Eye (tissue), 1 donor: ENCODE results near the gene ZFAND3.

Source experiments
- DNase-seq: peaks from one replicate; pipeline ENCODE4 v3.0.0-alpha.2; 2015

Gene ZFAND3

DNA sequence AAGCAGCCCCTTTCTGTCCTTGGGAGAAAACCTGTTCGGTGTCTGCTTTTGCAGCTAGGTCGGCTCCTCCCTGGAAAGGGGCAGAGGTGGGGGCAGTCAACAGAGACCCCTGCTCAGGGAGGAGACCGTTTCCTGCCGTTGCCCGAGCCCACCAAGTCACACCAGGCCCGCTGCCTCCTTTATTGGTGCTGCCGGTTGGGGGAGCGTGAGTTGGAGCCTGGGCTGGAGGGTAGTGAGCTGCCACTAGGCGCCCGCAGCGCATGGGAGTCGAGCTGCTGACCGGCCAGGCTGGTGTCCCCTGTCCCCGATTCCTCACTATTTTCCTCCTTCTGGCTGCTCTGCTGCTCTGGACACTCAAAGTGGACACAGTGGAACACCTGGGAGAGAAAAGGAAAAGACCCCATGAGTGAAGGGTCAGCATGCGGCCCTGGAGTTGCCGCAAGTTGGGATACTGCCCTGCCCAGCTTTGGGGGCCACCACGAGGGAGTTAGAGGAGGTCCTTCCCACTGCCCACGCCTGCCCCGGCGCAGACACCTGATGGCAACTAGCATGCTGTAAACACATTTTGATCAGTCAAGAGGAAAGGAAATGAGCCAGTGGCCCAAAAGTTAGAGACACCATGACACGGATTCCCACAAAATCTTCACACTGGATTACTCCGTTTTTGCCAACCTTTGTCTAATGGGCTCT is 355.4 kb downstream of the ZFAND3 start:
- DNase-seq: no peak

- DNase-seq: no peak
These were observed 356.3 kb downstream of the ZFAND3 start for GRCh38 chr6:38175786-38176185.

DNA sequence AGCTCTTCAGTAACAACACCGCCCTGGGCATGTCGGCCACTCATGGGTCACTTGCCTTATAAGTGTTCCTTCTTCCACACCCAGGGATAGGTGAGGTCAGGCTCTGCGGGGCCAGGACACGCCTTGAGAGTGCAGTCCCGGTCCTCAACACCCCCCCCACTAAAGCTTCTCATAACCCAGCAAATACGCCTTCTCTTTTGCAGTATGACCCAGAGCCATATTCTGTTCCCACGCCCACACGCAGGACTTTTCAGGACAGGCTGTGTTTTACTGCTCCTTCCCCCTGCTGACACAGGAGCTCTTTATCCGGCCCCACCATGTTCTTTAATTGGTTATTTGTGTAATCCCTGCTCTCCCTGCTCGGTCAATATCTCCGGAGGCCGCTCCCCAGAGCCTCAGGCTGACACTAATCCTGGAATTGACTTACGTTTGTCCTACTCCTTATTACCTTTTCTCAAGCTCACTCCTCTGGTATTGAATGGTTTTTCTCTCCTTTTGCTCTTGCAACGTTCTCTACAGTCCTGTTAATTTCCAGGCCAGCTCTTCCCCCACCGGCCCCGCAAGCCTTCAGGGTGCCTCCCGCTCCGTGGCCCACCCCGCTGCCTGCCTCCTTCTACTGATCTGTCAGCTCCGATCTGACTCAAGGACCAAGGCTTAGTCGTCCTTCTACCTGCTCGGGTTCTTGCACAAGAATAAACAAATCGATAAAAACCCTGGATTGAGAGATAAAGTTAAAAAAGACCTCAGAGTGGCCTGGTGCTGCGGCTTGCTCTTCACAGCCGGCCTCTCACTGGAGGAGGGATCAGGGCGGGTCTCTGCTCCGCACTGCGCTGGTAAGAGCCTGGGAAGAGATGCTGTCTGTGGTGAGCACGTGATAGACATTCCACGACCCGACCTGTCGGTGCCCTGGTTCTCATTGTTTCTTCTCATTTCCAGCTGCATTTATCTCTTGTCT is 357.5 kb downstream of the ZFAND3 start:
- DNase-seq: peak; percentile 87

DNA sequence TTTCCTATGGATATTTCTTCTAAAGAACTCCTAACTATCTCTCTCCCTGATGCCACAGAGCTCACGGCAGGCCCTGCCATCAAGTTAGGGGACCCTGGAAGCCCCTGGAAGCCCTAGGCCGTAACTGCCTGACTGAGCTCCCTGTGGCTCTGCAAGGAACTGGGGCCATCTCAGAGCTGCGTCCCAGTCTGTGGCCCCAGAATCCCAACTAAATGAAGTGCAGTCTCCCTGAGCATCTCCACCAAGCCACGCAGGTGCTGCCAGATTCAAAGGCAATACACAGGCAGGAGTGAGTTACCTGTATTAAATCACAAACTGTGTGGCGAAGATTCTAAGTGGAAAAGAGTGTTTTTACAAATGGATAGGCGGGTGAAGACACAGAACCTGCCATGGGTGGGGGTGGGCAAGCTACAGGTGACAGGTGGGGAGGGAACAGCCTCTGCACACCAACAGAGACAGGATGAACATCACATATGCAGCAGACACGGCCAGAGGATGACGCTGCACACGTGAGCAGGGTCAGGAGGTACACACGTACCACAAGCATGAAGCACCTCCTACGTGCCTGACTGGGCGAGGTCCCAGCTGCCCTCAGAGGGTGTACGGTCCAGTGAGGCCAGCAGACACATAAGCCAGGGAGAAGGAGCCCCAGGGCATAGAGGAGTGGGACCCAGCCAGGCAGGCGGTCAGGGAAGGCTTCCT is 358.5 kb downstream of the ZFAND3 start:
- DNase-seq: no peak

GRCh38 chr6:38178584-38178886 is 359.0 kb downstream of the ZFAND3 start:
- DNase-seq: no peak

- no peak for DNase-seq
These were observed 359.8 kb downstream of the ZFAND3 start for GRCh38 chr6:38179300-38179699.

GRCh38 chr6:38179794-38180430 is 360.4 kb downstream of the ZFAND3 start:
- no peak for DNase-seq

DNA sequence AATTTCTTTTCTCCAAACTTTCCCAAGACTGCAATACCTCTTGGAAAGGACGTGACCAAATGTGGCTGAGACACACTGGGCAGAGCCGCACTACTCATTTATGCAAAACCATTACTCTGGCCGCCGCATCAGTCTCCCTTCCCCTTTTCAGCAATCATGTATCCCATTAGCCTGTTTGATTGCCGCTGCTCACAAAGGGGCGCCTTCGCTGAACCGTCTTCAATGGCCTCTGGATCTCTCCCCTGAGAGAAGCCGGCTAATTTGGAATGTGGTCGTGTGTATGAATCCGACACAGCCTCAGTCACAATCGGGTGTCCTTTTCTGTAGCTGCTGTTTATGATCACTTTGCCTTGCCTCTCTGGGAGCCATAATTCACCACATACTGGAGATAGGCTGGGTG is 361.1 kb downstream of the ZFAND3 start:
- DNase-seq: peak; percentile 67

DNA sequence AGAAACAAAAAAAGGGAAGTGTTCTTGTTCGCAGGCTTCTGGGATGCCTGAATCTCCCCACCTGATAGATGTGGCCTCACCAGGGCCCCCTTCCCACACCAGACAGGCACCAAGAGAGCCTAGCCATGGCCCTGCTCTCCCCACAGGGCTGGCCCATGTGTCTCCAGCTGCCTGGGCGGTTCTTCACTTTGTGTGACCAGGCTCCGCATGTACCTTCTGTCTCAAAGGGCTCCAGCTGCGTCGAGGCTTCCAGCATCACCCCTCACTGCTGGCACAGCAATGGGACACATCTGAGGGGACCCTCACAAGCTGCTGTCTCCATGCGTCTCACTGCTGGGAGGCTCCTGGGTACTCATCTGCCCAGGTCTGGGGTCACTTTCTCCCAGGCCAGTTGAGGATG is 362.9 kb downstream of the ZFAND3 start:
- no peak for DNase-seq

DNA sequence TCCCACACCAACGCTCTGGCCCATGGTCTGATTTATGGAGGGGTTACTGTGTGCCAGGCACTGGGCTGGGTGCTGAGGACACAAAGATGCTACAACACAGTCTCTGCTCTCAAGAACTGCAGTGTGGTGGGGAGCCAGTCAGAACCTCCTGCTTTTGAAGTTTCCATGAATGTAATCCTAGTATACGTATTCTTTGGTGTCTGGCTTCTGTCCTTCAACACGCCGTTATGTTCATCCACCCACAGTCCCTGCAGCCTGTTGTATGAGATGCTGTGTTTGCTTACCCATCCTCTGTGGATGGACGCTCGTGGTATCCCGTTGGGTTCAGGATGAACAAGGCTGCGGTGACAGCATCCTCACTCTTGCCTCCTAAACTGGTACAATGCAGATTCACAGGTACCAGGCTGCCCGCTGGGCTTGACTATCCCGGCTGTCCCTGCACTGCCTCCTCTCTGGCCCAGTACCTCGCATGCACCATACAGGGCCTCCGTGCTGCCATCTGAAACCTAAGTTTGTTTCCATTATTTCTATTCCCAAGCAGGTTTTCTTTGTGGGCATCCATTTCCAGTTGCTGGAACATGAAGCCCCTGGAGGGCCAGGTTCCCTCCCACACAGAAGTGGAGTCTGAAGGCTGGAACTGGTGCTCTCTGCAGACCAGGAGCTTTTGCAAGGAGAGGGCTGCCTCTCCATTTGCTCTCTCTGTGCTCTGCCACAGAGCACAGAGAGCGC is 364.5 kb downstream of the ZFAND3 start:
- DNase-seq: no peak

GRCh38 chr6:38184585-38185080 is 365.1 kb downstream of the ZFAND3 start:
- no peak for DNase-seq

- no peak for DNase-seq
These were observed 365.7 kb downstream of the ZFAND3 start for GRCh38 chr6:38185244-38185643.

GRCh38 chr6:38185752-38186151 is 366.2 kb downstream of the ZFAND3 start:
- no peak for DNase-seq

- DNase-seq: peak; percentile 59
These were observed 367.8 kb downstream of the ZFAND3 start for GRCh38 chr6:38187325-38187724.

DNA sequence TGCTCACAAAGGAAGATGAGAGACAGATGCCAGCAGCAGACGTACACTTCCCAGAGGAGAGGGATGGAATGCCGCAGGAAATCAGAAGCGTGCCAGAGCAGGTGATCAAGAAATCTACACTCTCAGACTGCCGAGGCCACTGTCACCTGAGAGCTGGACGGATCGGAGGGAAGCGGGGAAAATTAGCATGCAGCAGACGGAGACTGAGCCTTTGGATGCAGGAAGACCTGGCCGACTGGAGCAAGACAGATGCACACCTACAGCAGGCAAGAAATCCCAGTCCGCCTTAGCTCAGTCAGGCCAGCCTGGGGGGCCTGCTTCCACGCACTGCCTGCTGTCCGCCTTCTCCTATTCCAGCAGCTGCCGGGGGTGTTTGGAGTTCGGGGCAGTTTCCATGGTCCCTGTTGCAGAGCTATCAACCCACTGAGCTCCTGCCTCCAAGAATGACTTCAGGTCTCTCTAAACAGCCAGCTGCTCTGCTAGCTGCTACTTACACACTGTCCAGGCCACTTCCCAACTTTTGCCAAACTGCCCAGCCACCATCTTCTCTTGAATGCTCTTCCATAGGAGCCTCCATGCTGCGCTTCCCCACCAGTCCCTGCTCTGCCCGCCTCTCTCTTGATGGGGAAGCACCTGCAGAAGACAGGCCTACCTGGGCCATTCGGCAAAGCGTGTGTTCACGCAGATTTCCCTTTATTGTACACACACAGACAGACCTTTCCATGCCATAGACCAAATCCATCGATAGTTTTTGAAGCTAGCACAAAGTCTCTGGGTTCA is 368.5 kb downstream of the ZFAND3 start:
- no peak for DNase-seq

DNA sequence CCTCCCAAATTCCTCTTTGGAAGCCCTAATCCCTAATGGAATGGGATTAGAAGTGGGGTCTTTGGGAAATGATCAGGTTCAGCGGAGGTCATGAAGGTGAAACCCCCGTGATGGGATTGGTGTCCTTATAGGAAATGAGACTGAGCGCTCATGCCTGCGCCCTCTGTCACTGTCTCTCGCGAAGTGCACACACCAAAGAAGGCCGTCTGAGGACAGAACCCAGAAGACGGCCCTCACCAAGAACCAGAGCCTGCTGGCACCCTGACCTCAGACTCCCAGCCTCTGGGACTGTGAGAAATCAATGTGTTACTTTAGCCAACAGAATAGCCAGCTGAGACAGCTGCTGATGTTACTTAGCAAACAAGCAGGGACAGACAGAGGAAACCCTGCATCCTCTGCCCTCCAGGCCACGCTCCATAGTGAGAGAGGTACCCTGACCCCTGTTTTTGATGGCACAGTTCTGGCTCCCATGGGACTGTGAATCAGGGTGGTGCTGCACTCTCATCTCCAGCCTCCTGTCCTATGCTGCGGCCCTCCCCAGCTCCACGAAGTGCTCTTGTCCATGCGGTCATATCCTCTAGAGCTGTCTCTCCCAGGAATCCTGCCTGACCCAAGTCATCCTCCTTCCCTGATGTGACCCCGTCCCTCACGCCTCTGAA is 369.3 kb downstream of the ZFAND3 start:
- no peak for DNase-seq

- DNase-seq: no peak
These were observed 371.9 kb downstream of the ZFAND3 start for GRCh38 chr6:38191418-38191817.

- DNase-seq: no peak
These were observed 372.5 kb downstream of the ZFAND3 start for GRCh38 chr6:38192011-38192410.

DNA sequence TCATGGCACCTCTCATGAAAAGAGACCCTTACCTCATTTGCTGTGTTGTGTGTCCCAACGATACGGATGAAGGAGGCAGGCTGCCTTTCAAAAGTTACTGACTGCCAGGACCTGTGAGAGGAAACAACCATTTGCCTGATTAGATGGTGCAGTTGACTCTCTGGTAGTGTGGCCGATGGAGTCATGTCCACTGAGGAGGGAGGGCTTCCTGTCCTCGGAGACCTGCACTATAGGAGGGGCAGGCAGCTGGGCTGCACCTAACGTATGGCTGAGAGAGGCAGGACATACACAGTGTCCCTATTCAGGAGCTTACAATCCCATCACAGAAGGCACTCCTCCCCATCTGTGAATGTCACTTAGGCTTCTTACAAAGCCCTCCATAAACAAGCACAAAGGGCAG is 373.0 kb downstream of the ZFAND3 start:
- DNase-seq: no peak

DNA sequence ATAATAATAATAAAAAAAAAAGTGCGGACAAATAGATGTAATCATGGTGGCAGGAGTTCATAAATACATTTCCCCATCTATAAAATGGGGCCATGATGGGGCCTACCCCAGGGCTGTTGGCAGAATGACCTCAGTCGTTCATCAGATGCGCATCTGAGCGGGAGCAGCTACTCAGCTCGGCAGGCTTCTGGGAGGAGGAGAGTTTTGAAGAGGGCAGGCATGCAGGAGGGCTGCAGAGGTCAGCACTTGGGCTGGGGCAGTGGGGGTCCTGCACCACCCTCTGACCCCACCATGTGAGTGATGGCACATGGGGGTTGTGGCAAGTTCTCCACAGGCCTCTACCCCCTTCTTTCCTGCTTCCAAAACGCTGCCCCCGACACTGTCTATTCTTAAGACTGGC is 373.5 kb downstream of the ZFAND3 start:
- DNase-seq: no peak
